SK-N-SH (cell line): Measurements from ENCODE around the gene HS1BP3. TPM values are rescaled to one million over a fixed set of nuclear protein-coding genes. Genes with fewer than 3 reads are reported as not detected.

ENCODE experiments used
- CTCF ChIA-PET: fragments of 300-600, 350-600 bp; formaldehyde crosslinking; extraction: SDS; loops from one replicate; lab custom pipeline; 2021; lab: Yijun Ruan, JAX
- POLR2A ChIA-PET: fragments of 350-600 bp; sonication (Branson Sonifier 250); formaldehyde crosslinking; extraction: SDS; loops from one replicate; lab custom pipeline; 2020; ENCODE audit warnings: antibody characterized with exemption, inconsistent platforms; lab: Yijun Ruan, JAX
- DNase-seq: peaks from one replicate; pipeline ENCODE4 v3.0.0; 2012
- H2AFZ ChIP-seq: fragments of 200-600 bp; sonication (generic); 2 replicates; pipeline ENCODE4 v1.8.1; 2016; ENCODE audit warnings: antibody characterized with exemption, mild to moderate bottlenecking, low read depth
- H3F3A ChIP-seq: fragments of 200-600 bp; sonication (generic); replicated peaks from 2 replicates; pipeline ENCODE3; 2016; ENCODE audit warnings: antibody characterized with exemption, mild to moderate bottlenecking; ENCODE audit not compliant: insufficient read depth
- H3K27ac ChIP-seq, 2 experiments: fragments of 200-500 bp in 1 of 2; fragments of 200-600 bp in 1 of 2; sonication (Bioruptor generic) in 1 of 2; sonication (generic), shearing (Covaris generic) in 1 of 2; 2 replicates each; pipeline versions ENCODE4 v1.5.1 to v1.6.1; 2014 to 2016; ENCODE audit warnings: low read depth in 2 of 2, inconsistent platforms in 1 of 2, low read length in 1 of 2, mild to moderate bottlenecking in 1 of 2, mixed read lengths in 1 of 2
- H3K27me3 ChIP-seq: fragments of 200-600 bp; sonication (generic), shearing (Covaris generic); 2 replicates; pipeline ENCODE4 v1.6.1; 2016; ENCODE audit warnings: mixed run types; ENCODE audit not compliant: insufficient read depth
- H3K36me3 ChIP-seq, 2 experiments: fragments of 200-500 bp in 1 of 2; fragments of 200-600 bp in 1 of 2; sonication (Bioruptor generic) in 1 of 2; sonication (generic) in 1 of 2; replicated peaks in 1 of 2; 2 replicates each; pipeline versions ENCODE3 to v1.5.1; 2014 to 2016; ENCODE audit warnings: low read length in 1 of 2, mild to moderate bottlenecking in 1 of 2; ENCODE audit not compliant: insufficient read depth in 2 of 2, control insufficient read depth in 1 of 2
- H3K4me1 ChIP-seq, 2 experiments: fragments of 200-500 bp in 1 of 2; fragments of 200-600 bp in 1 of 2; sonication (Bioruptor generic) in 1 of 2; sonication (generic), shearing (Covaris generic) in 1 of 2; 2 replicates each; pipeline versions ENCODE4 v1.5.1 to v1.6.1; 2014 to 2016; ENCODE audit warnings: low read depth in 1 of 2, low read length in 1 of 2, mixed run types in 1 of 2; ENCODE audit not compliant: insufficient read depth in 2 of 2, control insufficient read depth in 1 of 2
- H3K4me2 ChIP-seq: fragments of 200-600 bp; sonication (generic), shearing (Covaris generic); 2 replicates; pipeline ENCODE4 v1.6.1; 2017; ENCODE audit warnings: mixed run types
- H3K4me3 ChIP-seq, 2 experiments: fragments of 200-500 bp in 1 of 2; fragments of 200-600 bp in 1 of 2; sonication (Bioruptor generic) in 1 of 2; sonication (generic), shearing (Covaris generic) in 1 of 2; 2 replicates each; pipeline versions ENCODE4 v1.5.1 to v1.8.1; 2014 to 2016; ENCODE audit warnings: low read depth in 2 of 2, inconsistent platforms in 1 of 2, low read length in 1 of 2, mild to moderate bottlenecking in 1 of 2, mixed read lengths in 1 of 2, moderate library complexity in 1 of 2
- H3K79me2 ChIP-seq: fragments of 200-600 bp; sonication (generic); 2 replicates; pipeline ENCODE4 v1.8.1; 2017; ENCODE audit warnings: mild to moderate bottlenecking; ENCODE audit not compliant: insufficient read depth
- H3K9ac ChIP-seq: fragments of 200-600 bp; sonication (generic); 2 replicates; pipeline ENCODE4 v1.6.1; 2017; ENCODE audit warnings: mixed run types
- H3K9me2 ChIP-seq: fragments of 200-600 bp; sonication (generic); 2 replicates; pipeline ENCODE4 v1.6.1; 2017; ENCODE audit warnings: mixed run types
- H3K9me3 ChIP-seq: fragments of 200-600 bp; sonication (generic); 2 replicates; pipeline ENCODE4 v1.6.1; 2017; ENCODE audit warnings: mixed run types, mild to moderate bottlenecking, moderate library complexity
- H4K20me1 ChIP-seq: fragments of 200-600 bp; sonication (generic); 2 replicates; pipeline ENCODE4 v1.6.1; 2017; ENCODE audit warnings: mild to moderate bottlenecking, mixed run types; ENCODE audit not compliant: insufficient read depth
- ELF1 ChIP-seq: IDR thresholded peaks from 2 replicates; pipeline ENCODE4 v1.4.0; 2012
- EP300 ChIP-seq, 2 experiments: IDR thresholded peaks; 2 replicates each; pipeline versions ENCODE4 v1.4.0 to v1.6.1; 2012; ENCODE audit warnings: borderline replicate concordance in 1 of 2, low read depth in 1 of 2, low read length in 1 of 2
- FOSL2 ChIP-seq: IDR thresholded peaks from 2 replicates; pipeline ENCODE4 v1.4.0; 2012; ENCODE audit warnings: low read depth, mild to moderate bottlenecking, moderate library complexity, borderline replicate concordance
- FOXJ3 ChIP-seq: sonication (generic); formaldehyde crosslinking; IDR thresholded peaks from 2 replicates; pipeline ENCODE4 v1.5.1; 2020; ENCODE audit warnings: mild to moderate bottlenecking, missing genetic modification reagents
- GABPA ChIP-seq: IDR thresholded peaks from 2 replicates; pipeline ENCODE4 v1.4.0; 2012; ENCODE audit warnings: low read depth, mild to moderate bottlenecking
- JUND ChIP-seq: IDR thresholded peaks from 2 replicates; pipeline ENCODE4 v1.4.0; 2012
- MEF2A ChIP-seq: IDR thresholded peaks from 2 replicates; pipeline ENCODE4 v1.4.0; 2012; ENCODE audit warnings: low read depth, borderline replicate concordance
- RAD21 ChIP-seq: IDR thresholded peaks from 2 replicates; pipeline ENCODE4 v1.6.1; 2012; ENCODE audit warnings: mild to moderate bottlenecking, low read length
- RCOR1 ChIP-seq: fragments of 150-350 bp; IDR thresholded peaks from 2 replicates; pipeline ENCODE4 v1.6.1; 2017; ENCODE audit warnings: antibody characterized with exemption, low read length
- REST ChIP-seq: IDR thresholded peaks from 2 replicates; pipeline ENCODE4 v1.6.1; 2012; ENCODE audit warnings: mild to moderate bottlenecking, low read depth, low read length, moderate library complexity
- RFX5 ChIP-seq: IDR thresholded peaks from 2 replicates; pipeline ENCODE4 v1.6.1; 2012; ENCODE audit warnings: mild to moderate bottlenecking, improper control_type of control experiment, low read length
- RXRA ChIP-seq: IDR thresholded peaks from 2 replicates; pipeline ENCODE4 v1.4.0; 2012; ENCODE audit warnings: low read depth, mild to moderate bottlenecking, borderline replicate concordance
- SIN3A ChIP-seq: IDR thresholded peaks from 2 replicates; pipeline ENCODE4 v1.6.1; 2012; ENCODE audit warnings: low read depth, mild to moderate bottlenecking, low read length, moderate library complexity, borderline replicate concordance
- TCF12 ChIP-seq: IDR thresholded peaks from 2 replicates; pipeline ENCODE4 v1.4.0; 2012
- TEAD4 ChIP-seq: IDR thresholded peaks from 2 replicates; pipeline ENCODE4 v1.4.0; 2012; ENCODE audit warnings: mild to moderate bottlenecking, borderline replicate concordance; ENCODE audit not compliant: insufficient read depth
- USF1 ChIP-seq: IDR thresholded peaks from 2 replicates; pipeline ENCODE4 v1.4.0; 2012; ENCODE audit warnings: low read depth, borderline replicate concordance
- YY1 ChIP-seq: IDR thresholded peaks from 2 replicates; pipeline ENCODE4 v1.4.0; 2012; ENCODE audit warnings: low read depth, mild to moderate bottlenecking
- WGBS: methylation state at CpG from one replicate; pipeline ENCODE4 v1.1.6; 2017; ENCODE audit warnings: low lambda C conversion rate; 5-methylcytosine and 5-hydroxymethylcytosine counted together
- polyA plus RNA-seq, 3 experiments: library from polyadenylated mRNA; depleted of rRNA; stranded (reverse); fragments of >200 nt; gene quantifications; 2 replicates each; pipeline ENCODE4 v1.2.3, GENCODE V29; 2012
- TF ChIP-seq, protein P1 (sequence below): fragments of 200-600 bp; sonication (generic); IDR thresholded peaks from 2 replicates; pipeline ENCODE4 v1.6.1; 2017; ENCODE audit warnings: antibody characterized with exemption, mild to moderate bottlenecking, moderate library complexity
- TF ChIP-seq, protein P2 (sequence below): fragments of 150-350 bp; IDR thresholded peaks from 2 replicates; pipeline ENCODE4 v1.6.1; 2016; ENCODE audit warnings: mild to moderate bottlenecking, low read depth, low read length

HS1BP3 gene
- polyA plus RNA-seq, 1 of the 3 experiments (the other 2 are of a cell fraction), result 20.1 TPM

DNA sequence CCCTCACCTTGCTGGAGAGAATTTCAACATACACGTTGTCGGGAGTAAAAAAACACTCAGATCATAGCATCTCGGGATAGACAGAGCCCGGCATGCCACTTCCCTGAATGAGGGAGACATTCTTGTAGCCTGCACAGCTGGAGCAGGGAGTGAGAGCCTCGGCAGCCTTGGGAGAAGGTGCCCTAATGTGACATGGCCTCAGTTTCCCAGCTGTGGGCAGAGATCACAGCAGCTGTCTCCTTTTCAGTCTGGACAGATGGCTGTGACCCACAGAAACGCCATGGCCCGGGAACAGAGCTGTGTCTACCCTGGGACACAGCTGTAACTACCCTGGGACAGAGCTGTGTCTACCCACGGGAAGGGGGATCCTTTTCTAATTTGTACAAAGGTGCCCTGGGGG lies 55.9 kb downstream of the HS1BP3 start:
- 92% methylated on average over 8 of the region's 8 CpGs for WGBS

More for the DNA sequence above, 55.9 kb downstream of the HS1BP3 start:
- Histone ChIP-seq H3K4me1 (peaks cover 18 to 30% of the 10 kb centered on the region in 2 experiments; a peak in 2 of 4 replicates), H3K27ac (no peak overlapping the region)
- TF ChIP-seq RAD21 (no peak), RFX5 (no peak), USF1 (no peak), TCF12 (no peak), YY1 (no peak), FOXJ3 (CRISPR knock-in tag) (no peak), SIN3A (no peak), JUND (no peak), RCOR1 (no peak), EP300 (IDR thresholded peaks at IDR 0.05; ENCODE audit: borderline replicate concordance in 1 of 2, low read depth in 1 of 2, low read length in 1 of 2) (no peak), TEAD4 (no peak), MEF2A (no peak), REST (no peak), RXRA (no peak), FOSL2 (no peak), GABPA (no peak), ELF1 (no peak)
- TF ChIP-seq, protein P1, sequence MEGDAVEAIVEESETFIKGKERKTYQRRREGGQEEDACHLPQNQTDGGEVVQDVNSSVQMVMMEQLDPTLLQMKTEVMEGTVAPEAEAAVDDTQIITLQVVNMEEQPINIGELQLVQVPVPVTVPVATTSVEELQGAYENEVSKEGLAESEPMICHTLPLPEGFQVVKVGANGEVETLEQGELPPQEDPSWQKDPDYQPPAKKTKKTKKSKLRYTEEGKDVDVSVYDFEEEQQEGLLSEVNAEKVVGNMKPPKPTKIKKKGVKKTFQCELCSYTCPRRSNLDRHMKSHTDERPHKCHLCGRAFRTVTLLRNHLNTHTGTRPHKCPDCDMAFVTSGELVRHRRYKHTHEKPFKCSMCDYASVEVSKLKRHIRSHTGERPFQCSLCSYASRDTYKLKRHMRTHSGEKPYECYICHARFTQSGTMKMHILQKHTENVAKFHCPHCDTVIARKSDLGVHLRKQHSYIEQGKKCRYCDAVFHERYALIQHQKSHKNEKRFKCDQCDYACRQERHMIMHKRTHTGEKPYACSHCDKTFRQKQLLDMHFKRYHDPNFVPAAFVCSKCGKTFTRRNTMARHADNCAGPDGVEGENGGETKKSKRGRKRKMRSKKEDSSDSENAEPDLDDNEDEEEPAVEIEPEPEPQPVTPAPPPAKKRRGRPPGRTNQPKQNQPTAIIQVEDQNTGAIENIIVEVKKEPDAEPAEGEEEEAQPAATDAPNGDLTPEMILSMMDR, result no peak
- TF ChIP-seq, protein P2, sequence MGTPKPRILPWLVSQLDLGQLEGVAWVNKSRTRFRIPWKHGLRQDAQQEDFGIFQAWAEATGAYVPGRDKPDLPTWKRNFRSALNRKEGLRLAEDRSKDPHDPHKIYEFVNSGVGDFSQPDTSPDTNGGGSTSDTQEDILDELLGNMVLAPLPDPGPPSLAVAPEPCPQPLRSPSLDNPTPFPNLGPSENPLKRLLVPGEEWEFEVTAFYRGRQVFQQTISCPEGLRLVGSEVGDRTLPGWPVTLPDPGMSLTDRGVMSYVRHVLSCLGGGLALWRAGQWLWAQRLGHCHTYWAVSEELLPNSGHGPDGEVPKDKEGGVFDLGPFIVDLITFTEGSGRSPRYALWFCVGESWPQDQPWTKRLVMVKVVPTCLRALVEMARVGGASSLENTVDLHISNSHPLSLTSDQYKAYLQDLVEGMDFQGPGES, result no peak
- TF ChIP-seq, all 33 proteins: peak for 0
- ChIA-PET POLR2A (interaction anchor here (5.4 kb wide), 1 partner anchor 148 kb away, joined by 47 read pairs; the partner anchor contains the start of gene RHOB), CTCF (interaction anchor here (1.7 to 13.0 kb wide), 3 partner anchors 38 to 147 kb away, joined by 4 to 107 read pairs (median 9); partner anchors contain the start of gene RHOB)
- Histone ChIP-seq H3K27me3 (no peaks in the 10 kb centered on the region), H2AFZ (no peak overlapping the region), H3K4me2 (no peak overlapping the region), H3K9me3 (no peaks in the 10 kb centered on the region), H3K9ac (no peak overlapping the region), H3F3A (no peaks in the 10 kb centered on the region), H3K36me3 (no peaks in the 10 kb centered on the region), H4K20me1 (no peaks in the 10 kb centered on the region), H3K9me2 (no peaks in the 10 kb centered on the region), H3K79me2 (no peaks in the 10 kb centered on the region), H3K4me3 (no peak overlapping the region)
- DNase-seq, result no peak
